Measurements from ENCODE around the gene SLA2.
"Not testable (repeated sequence)": the region's sequence is repeated elsewhere in the genome, so short reads cannot be mapped to it uniquely, and the experiment has no call there.

The SLA2 gene, protein sequence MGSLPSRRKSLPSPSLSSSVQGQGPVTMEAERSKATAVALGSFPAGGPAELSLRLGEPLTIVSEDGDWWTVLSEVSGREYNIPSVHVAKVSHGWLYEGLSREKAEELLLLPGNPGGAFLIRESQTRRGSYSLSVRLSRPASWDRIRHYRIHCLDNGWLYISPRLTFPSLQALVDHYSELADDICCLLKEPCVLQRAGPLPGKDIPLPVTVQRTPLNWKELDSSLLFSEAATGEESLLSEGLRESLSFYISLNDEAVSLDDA

DNA sequence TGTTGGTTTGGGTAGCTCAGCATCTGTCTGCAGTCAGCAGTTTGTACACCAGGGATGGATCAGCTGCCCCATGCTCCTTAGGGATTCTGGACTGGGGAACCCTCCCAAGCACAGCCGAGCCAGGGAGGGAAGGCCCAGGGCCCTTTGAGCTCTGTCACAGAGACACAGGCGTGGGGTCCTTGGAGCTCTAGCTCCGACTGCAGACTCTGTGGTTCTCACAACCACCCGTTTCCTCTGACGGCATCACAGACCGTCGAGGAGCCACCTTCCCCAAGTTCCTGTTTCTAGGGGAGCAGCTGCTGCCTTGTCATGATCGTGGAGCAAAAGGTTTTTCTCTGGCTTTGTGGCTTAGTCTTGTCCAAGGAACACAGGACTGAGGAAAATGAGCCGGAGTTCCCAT lies at the start of gene SLA2:
SLA2 (minus strand) TSS at position 199 of the 400 bp plus-strand sequence. CDS start 4,861 bp downstream, outside the sequence.
- DNase-seq, result peak; percentile 36

DNA sequence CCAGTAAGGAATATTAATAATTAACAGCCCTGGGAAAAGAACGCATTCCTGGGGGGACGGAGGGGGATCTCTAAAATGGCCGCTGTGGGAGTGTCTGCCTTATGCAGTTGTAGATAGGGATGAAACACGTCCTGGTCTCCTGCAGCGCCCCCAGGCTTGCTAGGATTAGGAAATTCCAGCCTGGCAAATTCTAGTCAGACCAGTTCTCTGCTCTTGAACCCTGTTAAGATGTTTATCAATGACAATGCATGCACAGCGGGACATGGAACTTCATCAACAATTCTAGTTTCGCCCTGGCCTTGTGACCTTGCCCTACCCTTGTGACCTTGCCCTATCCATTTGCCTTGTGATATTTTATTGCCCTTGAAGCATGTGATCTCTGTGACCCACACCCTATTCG lies 49.5 kb upstream of the SLA2 start:
- DNase-seq, result not testable (repeated sequence)

GRCh38 chr20:36688630-36689029 lies 42.6 kb upstream of the SLA2 start:
- no peak for DNase-seq

GRCh38 chr20:36687850-36688249 lies 41.9 kb upstream of the SLA2 start:
- DNase-seq, result no peak

DNA sequence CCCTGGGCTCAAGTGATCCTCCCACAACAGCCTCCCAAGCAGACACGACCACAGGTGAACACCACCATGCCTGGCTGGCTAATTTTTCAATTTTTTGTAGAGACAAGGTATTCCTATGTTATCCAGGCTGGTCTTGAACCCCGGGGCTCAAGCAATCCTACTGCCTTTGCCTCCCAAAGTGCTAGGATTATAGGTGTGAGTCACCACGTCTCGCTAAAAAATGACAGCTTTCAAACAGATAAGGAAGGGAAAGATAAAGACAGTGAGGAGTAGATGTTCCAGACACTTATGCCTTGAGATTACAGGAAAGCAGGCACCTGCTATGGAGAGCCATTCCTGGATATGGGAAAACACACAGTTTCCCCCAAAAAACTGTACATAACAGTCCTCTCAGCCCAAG lies 40.9 kb upstream of the SLA2 start:
- no peak for DNase-seq

DNA sequence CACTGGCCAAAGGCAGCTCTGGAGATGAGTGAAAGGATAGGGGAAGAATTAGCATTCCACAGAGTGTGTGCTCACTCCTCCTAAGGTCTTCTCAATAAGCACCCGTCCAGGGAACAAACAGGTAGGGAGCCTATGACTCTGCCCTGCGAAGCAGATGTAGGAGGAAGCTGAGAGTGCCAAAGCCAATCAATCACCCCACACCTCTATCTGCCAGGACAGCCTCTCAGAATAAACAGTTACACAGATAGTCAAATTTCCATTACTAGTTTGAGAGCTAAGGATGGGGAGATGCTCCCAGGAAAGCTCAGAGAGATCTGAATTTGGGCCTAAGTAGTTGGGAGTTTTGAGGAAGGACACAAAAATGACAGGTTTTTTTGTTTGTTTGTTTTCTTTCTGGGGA lies 40.5 kb upstream of the SLA2 start:
- DNase-seq, result no peak

GRCh38 chr20:36684747-36685146 lies 38.8 kb upstream of the SLA2 start:
- DNase-seq, result no peak

- no peak for DNase-seq
Measured at GRCh38 chr20:36682311-36682710, 36.3 kb upstream of the SLA2 start.

GRCh38 chr20:36677422-36677771 lies 31.4 kb upstream of the SLA2 start:
- DNase-seq, result no peak

DNA sequence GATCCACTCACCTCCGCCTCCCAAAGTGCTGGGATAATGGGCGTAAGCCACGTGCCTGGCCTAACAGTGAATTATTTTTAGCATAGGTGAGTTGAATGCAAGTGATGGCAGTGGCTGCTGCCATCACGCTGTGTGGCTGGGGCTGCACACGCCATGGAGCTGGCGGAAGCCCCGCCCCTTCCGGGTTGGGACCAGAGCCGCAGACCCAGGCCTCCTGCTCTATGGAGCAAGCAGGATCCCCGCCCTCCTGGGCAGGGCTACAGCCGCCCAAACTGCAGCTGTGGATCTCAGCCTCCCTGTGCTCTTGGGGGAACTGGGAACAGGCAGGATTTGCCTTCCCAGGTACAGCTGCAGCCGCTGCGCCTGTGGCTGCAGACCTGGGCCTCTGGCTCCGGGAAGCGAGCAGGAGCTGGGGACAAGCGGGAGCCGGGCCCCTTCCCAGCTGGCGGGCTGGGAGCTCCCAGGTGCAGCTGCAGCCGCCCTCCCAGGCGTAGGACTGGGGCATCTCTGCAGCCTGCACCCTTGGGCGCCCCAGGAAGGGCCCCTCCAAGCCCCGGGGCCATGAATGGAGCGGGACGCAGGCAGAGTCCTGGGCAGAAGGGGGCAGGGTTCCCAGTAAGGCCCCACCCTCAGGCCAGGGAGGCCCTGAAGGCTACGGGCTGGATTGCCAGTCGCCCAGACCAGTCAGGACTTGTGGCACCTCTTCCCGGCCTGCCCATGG lies 30.9 kb upstream of the SLA2 start:
- DNase-seq, result no peak

DNA sequence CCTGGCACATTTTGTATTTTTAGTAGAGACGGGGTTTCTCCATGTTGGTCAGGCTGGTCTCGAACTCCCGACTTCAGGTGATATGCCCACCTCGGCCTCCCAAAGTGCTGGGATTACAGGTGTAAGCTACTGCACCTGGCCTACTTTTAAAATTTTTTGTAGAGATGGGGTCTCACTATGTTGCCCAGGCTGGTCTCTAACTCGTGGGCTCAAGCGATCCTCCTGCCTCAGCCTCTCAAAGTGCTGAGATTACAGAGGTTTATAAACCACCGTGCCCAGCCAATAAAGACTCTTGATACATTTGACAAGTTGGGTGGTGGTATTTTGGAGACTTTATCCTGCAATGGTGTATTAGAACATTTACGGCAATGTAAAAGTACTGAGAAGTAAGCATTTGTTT lies 29.5 kb upstream of the SLA2 start:
- DNase-seq, result not testable (repeated sequence)

DNA sequence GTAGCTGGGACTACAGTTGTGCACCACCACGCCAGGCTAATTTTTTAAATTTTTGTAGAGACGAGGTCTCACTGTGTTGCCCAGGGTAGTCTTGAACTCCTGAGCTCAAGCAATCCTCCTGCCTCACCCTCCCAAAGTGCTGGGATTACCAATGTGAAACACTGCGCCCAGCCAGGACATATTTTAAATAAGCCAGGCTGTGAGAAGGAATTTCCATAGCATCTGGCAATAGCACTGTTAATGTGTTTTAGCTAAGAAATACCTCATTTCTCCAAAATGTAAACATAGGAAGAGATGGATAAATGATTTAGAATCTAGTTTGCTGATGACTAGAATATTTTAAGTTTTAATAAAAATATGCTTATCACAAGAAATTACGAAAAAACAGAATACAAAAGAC lies 27.0 kb upstream of the SLA2 start:
- no peak for DNase-seq

DNA sequence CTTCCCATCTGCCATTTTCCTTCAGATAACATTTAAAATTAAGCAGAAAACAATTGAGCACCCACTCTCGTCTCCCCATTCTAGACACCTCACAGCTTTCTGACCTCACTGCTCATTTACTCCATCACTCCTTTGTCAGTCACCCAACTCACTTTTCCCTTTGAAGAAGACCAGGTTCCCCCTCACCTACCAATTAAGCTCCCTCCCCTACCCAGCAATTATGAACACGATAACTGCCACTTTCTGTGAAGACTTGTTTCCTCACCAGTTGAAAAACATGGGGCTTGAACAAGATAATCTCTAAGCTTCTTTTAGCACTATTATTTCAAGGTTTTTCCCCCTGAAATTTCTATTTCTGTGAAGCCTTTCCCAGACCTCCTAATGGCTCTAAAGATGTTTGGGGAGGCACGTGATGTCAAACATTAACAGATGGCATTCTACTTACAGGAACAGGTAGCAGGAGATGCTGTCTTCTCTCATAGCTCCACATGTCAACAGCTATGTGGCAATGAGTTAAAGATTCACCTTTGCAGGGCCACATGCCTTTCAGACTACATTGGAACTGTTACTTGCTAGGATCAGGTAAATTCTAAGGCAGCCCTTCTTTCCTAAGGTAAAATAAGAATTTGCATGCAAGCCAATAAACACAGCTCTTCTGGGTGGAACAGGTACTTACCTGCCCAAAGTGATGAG lies 24.8 kb upstream of the SLA2 start:
- DNase-seq, result no peak

GRCh38 chr20:36666181-36666740 lies 20.3 kb upstream of the SLA2 start:
- no peak for DNase-seq

- DNase-seq, result no peak
Measured at GRCh38 chr20:36663031-36663430, 17.0 kb upstream of the SLA2 start.

DNA sequence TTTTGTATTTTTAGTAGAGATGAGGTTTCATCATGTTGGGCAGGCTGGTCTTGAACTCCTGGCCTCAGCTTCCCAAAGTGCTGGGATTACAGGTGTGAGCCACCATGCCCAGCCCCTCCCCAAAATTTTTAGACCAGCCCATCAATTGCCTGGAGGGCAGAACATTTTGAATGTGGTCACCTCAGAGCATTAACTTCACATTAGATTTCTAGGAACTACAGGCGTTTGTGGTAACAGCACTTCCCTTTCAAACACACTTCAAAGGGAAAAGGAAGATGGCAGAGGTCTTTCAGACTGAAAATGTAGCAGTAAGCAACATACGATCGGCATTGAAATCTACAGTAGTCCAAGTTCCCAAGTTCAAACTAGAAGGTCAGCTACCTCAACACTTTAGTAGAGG lies 12.3 kb upstream of the SLA2 start:
- no peak for DNase-seq

DNA sequence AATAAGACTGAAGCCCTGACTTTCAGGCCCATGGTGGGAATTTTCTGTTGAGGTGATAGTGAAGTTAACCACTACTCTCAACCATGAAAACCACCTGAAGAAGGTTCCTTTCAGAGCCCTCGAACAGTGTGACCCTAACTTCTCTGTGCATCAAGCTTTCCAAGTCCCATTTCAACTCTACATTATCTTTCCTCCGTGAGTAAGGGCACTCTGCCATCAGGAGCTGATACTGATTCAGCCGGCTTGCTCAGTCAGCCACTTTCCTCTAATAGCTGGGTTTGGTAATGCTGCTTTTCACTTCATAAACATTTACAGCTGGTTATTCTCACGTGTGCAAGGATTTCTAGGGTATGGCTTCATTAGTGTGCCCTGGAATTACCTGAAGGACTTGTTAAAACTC lies 10.7 kb upstream of the SLA2 start:
- DNase-seq, result no peak

DNA sequence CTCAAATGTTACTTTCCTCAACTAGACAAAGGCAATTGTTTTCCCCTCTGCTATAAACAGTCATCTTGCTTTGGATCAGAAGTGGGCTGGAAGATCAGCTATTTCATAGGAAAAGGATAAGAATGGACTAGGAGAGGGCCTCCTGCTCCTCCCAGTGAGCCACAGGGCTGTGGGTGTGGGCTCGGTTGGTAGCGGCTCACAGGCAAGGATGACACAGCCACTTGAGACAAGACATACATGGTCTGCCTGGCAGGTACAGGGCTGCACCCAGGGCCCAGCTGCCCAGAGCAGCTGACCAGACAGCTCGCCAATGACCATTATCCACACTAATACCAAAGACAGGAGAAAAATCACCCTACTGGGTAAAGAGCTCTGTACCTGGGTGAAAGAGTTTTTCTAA lies 9.0 kb upstream of the SLA2 start:
- DNase-seq, result no peak

GRCh38 chr20:36654506-36654905 lies 8.5 kb upstream of the SLA2 start:
- no peak for DNase-seq

DNA sequence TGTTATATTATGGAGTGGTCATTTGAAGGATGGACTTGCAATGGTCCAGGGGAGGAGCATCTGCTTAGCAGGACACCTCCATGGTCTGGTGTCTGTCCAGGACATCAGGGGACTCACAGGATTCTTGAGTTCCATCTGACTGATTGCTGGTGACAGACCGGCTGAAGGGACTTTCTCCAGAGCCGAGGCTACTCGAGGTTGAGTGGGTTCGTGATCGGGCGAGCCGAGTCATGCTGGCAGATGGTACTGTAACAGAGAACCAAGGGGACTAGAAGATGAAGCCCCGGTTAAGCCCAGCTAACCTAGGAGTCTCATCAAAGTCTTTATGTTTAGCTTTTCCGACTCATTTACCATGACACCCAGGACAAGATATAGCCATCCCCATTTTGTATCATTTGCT lies 7.5 kb upstream of the SLA2 start:
- DNase-seq, result no peak

GRCh38 chr20:36647196-36648121 lies 1.5 kb upstream of the SLA2 start:
- DNase-seq, result no peak

DNA sequence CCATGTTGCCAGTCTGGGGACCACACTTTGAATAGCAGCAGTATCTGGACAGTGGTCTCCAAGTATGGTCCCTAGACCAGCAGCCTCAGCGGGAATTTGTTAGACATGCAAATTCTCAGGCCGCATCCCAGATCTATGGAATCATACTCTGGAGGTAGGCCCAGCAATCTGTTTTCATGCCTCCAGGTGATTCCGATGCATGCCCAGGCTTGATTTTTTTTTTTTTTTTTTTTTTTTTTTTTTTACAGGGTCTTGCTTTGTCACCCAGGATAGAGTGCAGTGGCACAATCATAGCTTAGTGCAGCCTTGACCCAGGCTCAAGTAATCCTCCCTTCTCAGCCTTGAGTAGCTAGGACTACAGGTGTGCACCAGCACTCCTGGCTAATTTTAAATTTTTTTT lies 682 bp upstream of the SLA2 start:
- DNase-seq, result no peak

DNA sequence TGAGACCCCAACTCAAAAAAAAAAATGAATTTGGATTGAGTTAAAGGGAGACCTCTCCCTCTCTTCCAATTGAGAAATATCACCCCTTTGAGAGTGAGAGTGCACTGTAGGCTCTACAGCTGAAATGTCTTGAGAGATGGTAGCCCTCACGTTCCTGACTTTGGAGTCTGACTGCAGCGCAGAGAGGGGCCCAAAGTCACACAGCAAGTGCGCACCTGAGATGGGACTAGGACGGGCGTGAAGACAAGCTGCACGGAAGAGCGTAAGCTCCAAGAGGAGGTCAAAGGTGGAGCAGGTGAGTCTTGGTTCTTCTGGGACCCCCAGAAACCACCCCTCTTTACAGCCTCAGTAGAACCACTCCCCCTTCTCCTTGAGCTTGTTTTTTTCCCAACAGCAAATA lies 643 bp downstream of the SLA2 start:
- DNase-seq, result no peak

All from SIG-M5 (cell line).